Esophagus muscularis mucosa (tissue), 4 donors: ENCODE results near the gene ZNF436. TPM values are rescaled to one million over a fixed set of nuclear protein-coding genes. Genes with fewer than 3 reads are reported as not detected.
"Not testable (repeated sequence)": the region's sequence is repeated elsewhere in the genome, so short reads cannot be mapped to it uniquely, and the experiment has no call there.

Source experiments
- DNase-seq: peaks from one replicate; pipeline ENCODE4 v3.0.0-alpha.2; 2017; ENCODE audit errors: extremely low spot score
- H3K27ac ChIP-seq, 4 donors: fragments of 200-600 bp; sonication (generic); replicated peaks in 1 of 4; 1 replicate in 3 of 4; 2 replicates in 1 of 4; pipeline ENCODE4 v1.5.1; 2016 to 2019; ENCODE audit warnings: mild to moderate bottlenecking in 1 of 4
- H3K27me3 ChIP-seq, 4 donors: fragments of 200-600 bp; sonication (generic); one replicate each; pipeline versions ENCODE4 v1.5.1 to v1.6.0; 2016 to 2019
- H3K36me3 ChIP-seq, 4 donors: fragments of 200-600 bp; sonication (generic); one replicate each; pipeline ENCODE4 v1.5.1; 2016 to 2019
- H3K4me1 ChIP-seq, 4 donors: fragments of 200-600 bp; sonication (generic); one replicate each; pipeline ENCODE4 v1.5.1; 2016 to 2019
- H3K4me3 ChIP-seq, 4 donors: fragments of 200-600 bp; sonication (generic); 1 replicate in 2 of 4; 2 replicates in 2 of 4; pipeline ENCODE4 v1.5.1; 2016 to 2019; ENCODE audit warnings: mild to moderate bottlenecking in 4 of 4, moderate library complexity in 1 of 4
- H3K9me3 ChIP-seq, 4 donors: fragments of 200-600 bp; sonication (generic); 1 replicate in 3 of 4; 2 replicates in 1 of 4; pipeline ENCODE4 v1.5.1; 2016 to 2019
- EP300 ChIP-seq: sonication (generic); formaldehyde crosslinking; IDR thresholded peaks from one replicate; pipeline ENCODE4 v1.6.1; 2017; ENCODE audit warnings: antibody characterized with exemption
- POLR2A ChIP-seq: fragments of 450-650 bp; IDR thresholded peaks from one replicate; pipeline ENCODE4 v1.6.1; 2017; ENCODE audit warnings: antibody characterized with exemption, moderate library complexity, mild to moderate bottlenecking, low read depth
- POLR2AphosphoS5 ChIP-seq, 2 donors: sonication (generic); formaldehyde crosslinking; IDR thresholded peaks; one replicate each; pipeline ENCODE4 v1.6.1; 2017; ENCODE audit warnings: antibody characterized with exemption in 2 of 2
- WGBS: methylation state at CpG from one replicate; pipeline ENCODE4 v1.1.5; 2018; 5-methylcytosine and 5-hydroxymethylcytosine counted together
- intact Hi-C: fragments of 100-400 bp; cut with DNase I; formaldehyde crosslinking; loops from one replicate; pipeline ENCODE4 v1.15.1; 2023
- total RNA-seq, 4 donors: library from RNA; depleted of rRNA; stranded (reverse); fragments of >200 nt; gene quantifications; one replicate each; pipeline versions ENCODE4 v1.1.0 to v1.2.1, GENCODE V29; 2016
- TF ChIP-seq, protein P1 (sequence below), 3 experiments: fragments of 200-600 bp in 2 of 3; fragments of 450-650 bp in 1 of 3; sonication (generic) in 2 of 3; IDR thresholded peaks; one replicate each; pipeline ENCODE4 v1.5.1; 2017 to 2019; ENCODE audit warnings: antibody characterized with exemption in 3 of 3, mild to moderate bottlenecking in 2 of 3, moderate library complexity in 1 of 3

ZNF436 gene
- total RNA-seq, 4 donors from 2014 or later, result 13.7 to 36.8 (median 16.4) TPM

DNA sequence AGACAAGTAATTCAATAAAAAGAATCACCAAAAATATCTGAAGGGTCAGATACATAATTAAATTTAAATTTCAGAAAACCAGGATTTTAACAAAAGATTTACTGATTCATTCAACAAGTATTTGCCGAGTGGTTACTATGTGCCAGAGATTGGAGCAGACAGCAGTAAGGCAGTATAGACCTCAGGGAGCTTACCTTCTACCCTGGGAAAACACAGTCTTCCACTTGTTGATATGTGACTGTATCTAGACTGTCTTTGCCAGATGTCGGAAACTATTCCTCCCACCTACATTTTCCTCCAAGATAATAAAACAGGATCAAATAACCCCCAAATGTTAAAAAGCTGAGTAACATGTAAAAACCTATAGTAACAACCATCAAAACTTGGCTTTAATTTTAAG is 31.8 kb downstream of the ZNF436 start:
- H3K9me3 ChIP-seq, result no peaks in the 10 kb centered on the region
- intact Hi-C loops, result no loop called here
- TF ChIP-seq, protein P1, sequence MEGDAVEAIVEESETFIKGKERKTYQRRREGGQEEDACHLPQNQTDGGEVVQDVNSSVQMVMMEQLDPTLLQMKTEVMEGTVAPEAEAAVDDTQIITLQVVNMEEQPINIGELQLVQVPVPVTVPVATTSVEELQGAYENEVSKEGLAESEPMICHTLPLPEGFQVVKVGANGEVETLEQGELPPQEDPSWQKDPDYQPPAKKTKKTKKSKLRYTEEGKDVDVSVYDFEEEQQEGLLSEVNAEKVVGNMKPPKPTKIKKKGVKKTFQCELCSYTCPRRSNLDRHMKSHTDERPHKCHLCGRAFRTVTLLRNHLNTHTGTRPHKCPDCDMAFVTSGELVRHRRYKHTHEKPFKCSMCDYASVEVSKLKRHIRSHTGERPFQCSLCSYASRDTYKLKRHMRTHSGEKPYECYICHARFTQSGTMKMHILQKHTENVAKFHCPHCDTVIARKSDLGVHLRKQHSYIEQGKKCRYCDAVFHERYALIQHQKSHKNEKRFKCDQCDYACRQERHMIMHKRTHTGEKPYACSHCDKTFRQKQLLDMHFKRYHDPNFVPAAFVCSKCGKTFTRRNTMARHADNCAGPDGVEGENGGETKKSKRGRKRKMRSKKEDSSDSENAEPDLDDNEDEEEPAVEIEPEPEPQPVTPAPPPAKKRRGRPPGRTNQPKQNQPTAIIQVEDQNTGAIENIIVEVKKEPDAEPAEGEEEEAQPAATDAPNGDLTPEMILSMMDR (IDR thresholded peaks at IDR 0.05), result no peak
- no peak for TF ChIP-seq EP300
- TF ChIP-seq POLR2AphosphoS5 (IDR thresholded peaks at IDR 0.05), result no peak
- TF ChIP-seq POLR2A, result no peak
- peaks cover 34 to 50% (median 43%) of the 10 kb centered on the region in 4 donors for H3K36me3 ChIP-seq
- H3K4me3 ChIP-seq, result no peak overlapping the region
- H3K27me3 ChIP-seq, result no peaks in the 10 kb centered on the region
- peaks cover 48 to 58% (median 57%) of the 10 kb centered on the region in 4 donors for H3K4me1 ChIP-seq
- no peak overlapping the region for H3K27ac ChIP-seq
- no peak for DNase-seq
- WGBS, result 79% methylated on average over 2 of the region's 2 CpGs

DNA sequence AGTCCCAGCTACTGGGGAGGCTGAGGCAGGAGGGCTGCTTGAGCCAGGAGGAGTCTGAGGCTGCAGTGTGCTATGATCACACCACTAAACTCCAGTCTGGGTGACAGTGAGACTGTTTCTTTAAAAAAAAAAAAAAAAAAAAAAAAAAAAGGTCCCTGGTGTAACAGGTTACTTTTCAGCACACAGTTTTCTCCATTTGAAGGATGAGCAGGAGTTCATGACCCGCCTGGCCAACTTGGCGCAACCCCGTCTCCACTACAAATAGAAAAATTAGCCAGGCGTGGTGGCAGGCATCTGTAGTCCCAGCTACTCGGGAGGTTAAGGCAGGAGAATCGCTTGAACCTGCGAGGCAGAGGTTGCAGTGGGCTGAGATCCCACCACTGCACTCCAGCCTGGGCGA is 37.9 kb downstream of the ZNF436 start:
- TF ChIP-seq, protein P1 (IDR thresholded peaks at IDR 0.05), result no peak
- TF ChIP-seq POLR2AphosphoS5 (IDR thresholded peaks at IDR 0.05), result no peak
- Histone ChIP-seq H3K4me1 (peaks cover 0 to 7% (median 3%) of the 10 kb centered on the region in 4 donors), H3K9me3 (no peaks in the 10 kb centered on the region), H3K36me3 (peaks cover 53 to 99% (median 88%) of the 10 kb centered on the region in 4 donors), H3K4me3 (no peak overlapping the region), H3K27me3 (no peaks in the 10 kb centered on the region), H3K27ac (no peak overlapping the region)
- intact Hi-C loops, result no loop called here
- 91% methylated on average over 8 of the region's 8 CpGs for WGBS
- DNase-seq, result no peak

DNA sequence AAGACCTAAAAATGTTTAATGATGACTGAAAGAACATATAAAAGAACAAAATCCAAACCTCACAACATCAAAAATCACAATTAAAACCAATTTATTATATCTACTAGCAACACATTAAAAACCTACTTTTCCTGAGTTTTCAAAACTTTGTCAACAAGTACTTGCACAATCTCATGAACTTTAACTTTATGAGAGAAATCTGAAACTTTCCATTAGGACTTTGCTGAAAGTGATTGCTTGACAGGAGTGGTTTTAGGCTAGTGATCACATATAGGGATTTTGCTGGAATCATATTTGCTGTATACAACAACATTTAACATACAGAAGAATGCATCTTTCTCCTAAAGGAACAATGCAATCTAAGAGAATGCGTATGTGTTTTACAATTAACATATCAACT is 38.8 kb downstream of the ZNF436 start:
- WGBS, result 94% methylated on average over 1 of the region's 1 CpG
- intact Hi-C loops, result no loop called here
- Histone ChIP-seq H3K27me3 (no peaks in the 10 kb centered on the region), H3K4me3 (no peak overlapping the region), H3K4me1 (peaks cover 0 to 7% (median 3%) of the 10 kb centered on the region in 4 donors), H3K9me3 (no peaks in the 10 kb centered on the region), H3K27ac (no peak overlapping the region), H3K36me3 (peaks cover 56 to 99% (median 90%) of the 10 kb centered on the region in 4 donors)
- TF ChIP-seq, protein P1 (IDR thresholded peaks at IDR 0.05), result no peak
- TF ChIP-seq POLR2AphosphoS5 (IDR thresholded peaks at IDR 0.05), result no peak
- TF ChIP-seq EP300, result no peak
- TF ChIP-seq POLR2A, result no peak
- DNase-seq, result no peak

- H3K4me3 ChIP-seq, result no peak overlapping the region
- intact Hi-C loops, result no loop called here
- no peak for DNase-seq
- peaks cover 13 to 88% (median 69%) of the 10 kb centered on the region in 4 donors for H3K36me3 ChIP-seq
- no peaks in the 10 kb centered on the region for H3K27me3 ChIP-seq
- whole genome bisulfite sequencing, result 78% methylated on average over 2 of the region's 2 CpGs
- peaks cover 4 to 16% (median 12%) of the 10 kb centered on the region in 4 donors for H3K4me1 ChIP-seq
- no peak overlapping the region for H3K27ac ChIP-seq
- no peaks in the 10 kb centered on the region for H3K9me3 ChIP-seq
- TF ChIP-seq EP300 (no peak), POLR2A (no peak), POLR2AphosphoS5 (IDR thresholded peaks at IDR 0.05) (no peak)
- TF ChIP-seq, protein P1 (IDR thresholded peaks at IDR 0.05), result no peak
Measured at GRCh38 chr1:23325393-23325792, 44.2 kb downstream of the ZNF436 start.

GRCh38 chr1:23322770-23323169 is 46.9 kb downstream of the ZNF436 start:
- peaks cover 11 to 88% (median 71%) of the 10 kb centered on the region in 4 donors for H3K36me3 ChIP-seq

DNA sequence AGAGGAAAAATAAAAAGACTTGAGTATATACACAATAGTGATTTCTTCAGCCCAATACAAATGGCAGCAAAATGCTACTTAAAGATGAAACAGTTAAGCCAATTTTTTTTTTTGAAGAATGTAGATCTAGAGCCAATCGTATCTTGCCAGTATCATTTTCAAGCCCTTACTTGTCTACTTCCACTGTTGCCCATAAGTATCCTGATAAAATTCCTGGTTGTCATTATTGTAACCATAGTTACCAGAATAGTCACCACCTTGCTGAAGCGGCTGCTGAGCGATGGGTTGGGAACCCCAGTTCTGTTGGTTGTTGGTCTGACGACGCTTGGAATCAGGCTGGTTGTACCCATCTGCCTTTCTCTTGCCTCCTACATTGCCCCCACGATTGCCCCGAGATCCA is 59.4 kb downstream of the ZNF436 start:
- intact Hi-C loops, H3K4me3 ChIP-seq, DNase-seq, H3K27me3 ChIP-seq, H3K9me3 ChIP-seq, H3K27ac ChIP-seq: not testable (repeated sequence)
- WGBS, result 94% methylated on average over 7 of the region's 7 CpGs
- Histone ChIP-seq H3K4me1 (peaks cover 0 to 22% (median 16%) of the 10 kb centered on the region in 4 donors), H3K36me3 (peaks cover 28 to 70% (median 45%) of the 10 kb centered on the region in 4 donors)

More at GRCh38 chr1:23322770-23323169, 46.9 kb downstream of the ZNF436 start:
- TF ChIP-seq POLR2A (no peak), EP300 (no peak), POLR2AphosphoS5 (IDR thresholded peaks at IDR 0.05) (no peak)
- TF ChIP-seq, protein P1 (IDR thresholded peaks at IDR 0.05), result no peak
- Histone ChIP-seq H3K27ac (no peak overlapping the region), H3K4me3 (no peak overlapping the region), H3K9me3 (no peaks in the 10 kb centered on the region), H3K4me1 (peaks cover 4 to 16% (median 8%) of the 10 kb centered on the region in 4 donors), H3K27me3 (no peaks in the 10 kb centered on the region)
- WGBS, result 10% methylated on average over 1 of the region's 1 CpG
- DNase-seq, result no peak
- intact Hi-C loops, result no loop called here
